RWPE1 (cell line): ENCODE measurements around the gene GPR61.

Experiments used
- CTCF ChIA-PET: fragments of 350-600 bp; sonication (Branson Sonifier 250); formaldehyde crosslinking; extraction: SDS; loops from one replicate; lab custom pipeline; 2021; lab: Yijun Ruan, JAX
- POLR2A ChIA-PET: fragments of 400-600 bp; formaldehyde crosslinking; extraction: SDS; loops from one replicate; lab custom pipeline; 2020; ENCODE audit warnings: antibody characterized with exemption; ENCODE audit not compliant: low non-redundant PET; lab: Yijun Ruan, JAX
- DNase-seq: peaks from one replicate; pipeline ENCODE4 v3.0.0; 2012; ENCODE audit warnings: low spot score
- H3K27ac ChIP-seq: fragments of 450-650 bp; 2 replicates; pipeline ENCODE4 v1.5.1; 2017
- TF ChIP-seq, protein P1 (sequence below): fragments of 450-650 bp; conservative IDR thresholded peaks from 2 replicates; pipeline ENCODE4 v1.5.1; 2017; ENCODE audit warnings: low read depth, mild to moderate bottlenecking

GPR61 gene

DNA sequence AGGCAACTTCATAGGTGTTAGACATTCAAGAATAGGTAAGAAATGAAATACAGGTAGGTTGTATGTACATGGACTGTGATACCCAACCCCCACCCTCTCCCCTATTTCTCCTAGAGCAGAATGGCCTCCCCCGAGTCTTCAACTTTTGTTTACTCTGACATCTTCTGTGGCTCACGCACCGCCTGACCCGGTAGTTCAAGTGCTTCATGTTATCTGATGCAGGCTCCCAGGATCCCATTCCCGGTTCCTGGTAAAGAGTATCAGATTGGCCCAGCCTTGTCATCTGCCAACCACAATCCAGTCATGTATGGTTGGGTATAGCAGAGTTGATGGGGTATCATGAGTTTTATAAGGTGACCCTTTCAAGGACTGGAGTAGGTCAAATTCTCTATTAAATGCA is 17.8 kb downstream of the GPR61 start:
- TF ChIP-seq, protein P1, sequence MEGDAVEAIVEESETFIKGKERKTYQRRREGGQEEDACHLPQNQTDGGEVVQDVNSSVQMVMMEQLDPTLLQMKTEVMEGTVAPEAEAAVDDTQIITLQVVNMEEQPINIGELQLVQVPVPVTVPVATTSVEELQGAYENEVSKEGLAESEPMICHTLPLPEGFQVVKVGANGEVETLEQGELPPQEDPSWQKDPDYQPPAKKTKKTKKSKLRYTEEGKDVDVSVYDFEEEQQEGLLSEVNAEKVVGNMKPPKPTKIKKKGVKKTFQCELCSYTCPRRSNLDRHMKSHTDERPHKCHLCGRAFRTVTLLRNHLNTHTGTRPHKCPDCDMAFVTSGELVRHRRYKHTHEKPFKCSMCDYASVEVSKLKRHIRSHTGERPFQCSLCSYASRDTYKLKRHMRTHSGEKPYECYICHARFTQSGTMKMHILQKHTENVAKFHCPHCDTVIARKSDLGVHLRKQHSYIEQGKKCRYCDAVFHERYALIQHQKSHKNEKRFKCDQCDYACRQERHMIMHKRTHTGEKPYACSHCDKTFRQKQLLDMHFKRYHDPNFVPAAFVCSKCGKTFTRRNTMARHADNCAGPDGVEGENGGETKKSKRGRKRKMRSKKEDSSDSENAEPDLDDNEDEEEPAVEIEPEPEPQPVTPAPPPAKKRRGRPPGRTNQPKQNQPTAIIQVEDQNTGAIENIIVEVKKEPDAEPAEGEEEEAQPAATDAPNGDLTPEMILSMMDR: no peak
- ChIA-PET CTCF (no interaction called here), POLR2A (no interaction called here)
- H3K27ac ChIP-seq: no peak overlapping the region
- DNase-seq: no peak

- H3K27ac ChIP-seq: no peak overlapping the region
- TF ChIP-seq, protein P1: no peak
- DNase-seq: no peak
- POLR2A ChIA-PET: no interaction called here
- CTCF ChIA-PET: interaction anchor here (1.1 to 1.5 kb wide), 2 partner anchors 28 to 424 kb away, joined by 3 to 4 read pairs; no protein-coding TSS in a partner anchor
Observed at GRCh38 chr1:109559995-109560394, 20.3 kb downstream of the GPR61 start.

DNA sequence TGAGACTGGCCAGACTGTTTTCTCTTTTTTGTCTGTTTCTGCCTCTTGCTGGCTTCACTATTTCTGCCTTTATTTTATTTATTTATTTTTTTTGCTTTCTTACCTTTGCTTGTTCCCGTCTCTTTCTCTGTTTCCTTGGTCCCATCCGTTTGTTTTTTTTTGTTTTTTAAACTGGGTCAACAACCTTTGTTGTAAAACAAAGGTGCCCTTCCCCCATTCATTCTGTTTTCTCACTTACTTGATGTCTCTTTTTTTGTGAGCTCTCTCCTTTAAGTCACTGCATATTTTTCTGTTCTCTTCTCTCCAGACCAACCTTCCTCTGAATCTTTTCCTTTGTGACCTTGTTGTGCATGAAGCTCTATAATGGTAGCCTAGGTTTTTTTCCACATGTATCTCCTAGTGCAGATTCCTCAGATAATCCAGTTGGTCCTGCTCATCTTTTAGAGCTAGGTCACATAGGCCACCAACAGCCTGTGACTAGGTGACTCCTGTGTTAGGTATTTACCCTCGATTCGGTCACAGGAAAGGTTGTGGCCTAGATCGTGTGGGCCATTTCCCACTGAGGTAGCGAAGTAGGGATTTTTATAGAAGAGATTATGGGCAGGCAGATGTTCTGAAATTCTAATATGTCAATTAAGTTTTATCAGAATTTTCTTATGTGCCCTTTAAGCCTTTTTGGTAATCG is 24.7 kb downstream of the GPR61 start:
- H3K27ac ChIP-seq: no peak overlapping the region
- no peak for DNase-seq
- POLR2A ChIA-PET: no interaction called here
- TF ChIP-seq, protein P1: no peak
- CTCF ChIA-PET: interaction anchor here (0.6 to 0.7 kb wide), 2 partner anchors 18 to 66 kb away, joined by 5 to 6 read pairs; no protein-coding TSS in a partner anchor

DNA sequence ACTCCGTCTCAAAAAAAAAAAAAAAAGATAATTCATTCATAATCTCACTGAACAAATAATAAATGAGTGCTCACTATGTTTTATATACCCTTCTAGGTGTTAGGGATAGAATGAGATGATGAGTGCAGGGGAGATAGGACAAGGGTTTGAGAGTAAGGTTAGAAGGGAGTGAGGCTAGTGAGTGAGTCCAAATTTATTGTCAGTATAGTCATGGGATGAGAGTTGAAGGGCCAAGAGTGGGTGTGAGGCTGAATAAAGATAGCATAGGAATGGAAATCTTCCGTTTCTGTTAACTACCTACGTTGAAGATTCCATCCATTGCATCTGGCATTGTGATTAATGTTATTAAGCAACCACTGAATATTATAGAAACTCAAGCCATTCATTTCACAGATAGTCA is 25.6 kb downstream of the GPR61 start:
- CTCF ChIA-PET: interaction anchor here (0.6 to 0.7 kb wide), 2 partner anchors 19 to 414 kb away, joined by 3 to 5 read pairs; no protein-coding TSS in a partner anchor

DNA sequence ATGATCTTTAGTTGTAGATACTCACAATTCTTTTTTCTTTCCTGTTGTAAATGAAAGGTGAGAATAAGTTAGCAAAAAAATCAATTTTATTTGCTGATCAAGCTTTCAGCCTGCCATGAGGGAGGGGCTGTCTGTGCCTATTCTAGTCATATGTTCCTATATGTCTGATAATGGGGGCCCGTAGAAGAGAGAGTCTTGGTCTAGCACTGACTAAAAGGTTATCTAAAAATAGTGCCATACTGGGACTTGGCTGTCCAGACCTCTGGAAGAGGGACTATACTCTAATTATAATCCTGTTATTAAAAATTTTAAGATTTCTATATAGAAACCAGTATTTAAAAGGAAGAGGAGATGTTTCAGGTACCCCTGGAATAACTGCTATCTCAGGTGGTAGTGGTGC is 27.3 kb downstream of the GPR61 start:
- ChIA-PET CTCF (no interaction called here), POLR2A (no interaction called here)
- TF ChIP-seq, protein P1: no peak
- no peak overlapping the region for H3K27ac ChIP-seq
- no peak for DNase-seq

More for the DNA sequence above, 25.6 kb downstream of the GPR61 start:
- TF ChIP-seq, protein P1: no peak
- DNase-seq: no peak
- POLR2A ChIA-PET: no interaction called here
- no peak overlapping the region for H3K27ac ChIP-seq

GRCh38 chr1:109567877-109568672 is 28.4 kb downstream of the GPR61 start:
- TF ChIP-seq, protein P1: no peak
- H3K27ac ChIP-seq: no peak overlapping the region
- DNase-seq: no peak
- ChIA-PET POLR2A (no interaction called here), CTCF (no interaction called here)
